Large intestine (tissue), 3 donors: ENCODE data around the gene CCDC50. TPM values are rescaled to one million over a fixed set of nuclear protein-coding genes. Genes with fewer than 3 reads are reported as not detected.

ENCODE experiments used
- DNase-seq, 2 donors: peaks; one replicate each; pipeline versions ENCODE4 v3.0.0 to v3.0.0-alpha.2; 2013
- H3K27ac ChIP-seq: one replicate; pipeline ENCODE4 v1.5.1; 2013; ENCODE audit warnings: low read length
- H3K27me3 ChIP-seq: 2 replicates; pipeline ENCODE4 v1.6.1; 2013; ENCODE audit warnings: low read length; ENCODE audit not compliant: control insufficient read depth, insufficient read depth
- H3K36me3 ChIP-seq: 2 replicates; pipeline ENCODE4 v1.6.1; 2013; ENCODE audit warnings: low read length; ENCODE audit not compliant: control insufficient read depth, insufficient read depth
- H3K4me1 ChIP-seq: one replicate; pipeline ENCODE4 v1.6.1; 2013; ENCODE audit warnings: low read length; ENCODE audit not compliant: control insufficient read depth, insufficient read depth
- H3K4me3 ChIP-seq: one replicate; pipeline ENCODE4 v1.5.1; 2013; ENCODE audit warnings: low read length
- H3K9me3 ChIP-seq: one replicate; pipeline ENCODE4 v1.6.1; 2013; ENCODE audit warnings: mild to moderate bottlenecking, low read depth, low read length, moderate library complexity; ENCODE audit not compliant: control insufficient read depth
- WGBS: methylation state at CpG from one replicate; pipeline ENCODE4 v1.1.5; 2013; ENCODE audit warnings: low lambda C conversion rate; ENCODE audit not compliant: insufficient coverage; 5-methylcytosine and 5-hydroxymethylcytosine counted together
- polyA plus RNA-seq: library from polyadenylated mRNA; unstranded; fragments of 120-200 nt; gene quantifications from one replicate; pipeline ENCODE4 v1.2.1, GENCODE V29; 2013

Gene CCDC50
- polyA plus RNA-seq, 1 donor = 82.1 TPM

DNA sequence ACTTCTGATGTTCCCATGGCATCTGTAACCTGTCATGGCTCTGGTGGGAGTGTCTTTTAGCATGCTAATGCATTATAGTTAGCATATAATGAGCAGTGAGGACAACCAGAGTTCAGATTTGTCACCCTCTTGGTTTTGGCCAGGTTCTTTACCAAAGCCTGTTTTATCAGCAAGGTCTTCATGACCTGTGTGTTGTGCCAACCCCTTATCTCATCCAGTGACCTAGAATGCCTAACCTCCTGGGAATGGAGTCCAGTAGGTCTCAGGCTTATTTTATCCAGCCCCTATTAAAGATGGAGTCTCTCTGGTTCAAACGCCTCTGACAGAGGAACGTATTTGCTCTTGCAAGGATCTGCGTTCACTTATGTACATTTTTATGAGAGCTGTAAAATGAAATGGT is 61.4 kb downstream of the CCDC50 start:
- Histone ChIP-seq H3K4me3 (no peak overlapping the region), H3K27me3 (no peaks in the 10 kb centered on the region), H3K27ac (no peak overlapping the region), H3K36me3 (peaks cover 26% of the 10 kb centered on the region), H3K4me1 (no peaks in the 10 kb centered on the region), H3K9me3 (no peaks in the 10 kb centered on the region)
- 100% methylated on average over 3 of the region's 3 CpGs for WGBS
- DNase-seq = no peak

DNA sequence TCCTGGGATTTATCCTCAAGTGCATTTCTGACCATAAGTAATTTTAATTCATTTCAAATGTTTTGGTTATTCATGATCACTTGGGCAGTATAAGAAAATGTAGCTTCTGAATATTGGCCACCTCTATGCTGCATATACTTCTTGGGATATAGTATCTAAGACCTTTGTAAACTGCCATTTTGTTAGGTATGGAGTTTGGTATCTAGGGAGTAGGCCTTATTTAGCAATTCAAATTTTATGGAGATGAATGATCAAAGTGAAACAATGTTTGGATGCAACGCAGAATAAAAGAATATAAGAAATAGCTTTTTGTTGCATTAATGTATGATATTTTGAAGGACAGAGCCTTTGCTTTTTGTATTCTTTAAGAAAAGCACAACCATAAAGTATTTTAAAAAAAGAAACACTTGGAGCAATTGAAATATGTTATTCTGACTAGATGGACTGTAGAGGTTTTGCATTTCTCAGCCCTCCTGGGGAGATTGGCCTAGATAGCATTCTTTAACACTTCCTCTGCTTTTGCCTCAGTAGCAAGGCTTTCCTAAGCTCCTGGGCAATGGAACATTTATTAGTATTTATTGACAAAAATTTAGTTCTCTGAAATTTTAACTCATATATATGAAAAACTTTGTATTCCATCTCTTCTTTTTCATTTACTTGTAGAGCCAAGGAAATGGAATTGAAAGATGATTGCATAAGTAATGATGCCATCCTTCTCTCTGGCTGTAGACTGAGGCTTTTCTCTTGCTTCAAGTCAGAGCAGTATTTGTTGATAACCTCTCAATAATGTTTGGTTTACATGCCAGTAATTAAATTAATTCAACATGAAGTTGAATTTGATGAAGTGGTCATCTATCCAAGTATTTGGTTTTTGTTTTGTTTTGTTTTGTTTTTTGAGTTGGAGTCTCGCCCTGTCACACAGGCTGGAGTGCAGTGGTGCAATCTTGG is 62.9 kb downstream of the CCDC50 start:
- Histone ChIP-seq H3K27ac (no peak overlapping the region), H3K4me1 (no peaks in the 10 kb centered on the region), H3K9me3 (no peaks in the 10 kb centered on the region), H3K4me3 (no peak overlapping the region), H3K27me3 (no peaks in the 10 kb centered on the region), H3K36me3 (peaks cover 33% of the 10 kb centered on the region)
- 92% methylated on average over 2 of the region's 2 CpGs for WGBS
- no peak for DNase-seq

DNA sequence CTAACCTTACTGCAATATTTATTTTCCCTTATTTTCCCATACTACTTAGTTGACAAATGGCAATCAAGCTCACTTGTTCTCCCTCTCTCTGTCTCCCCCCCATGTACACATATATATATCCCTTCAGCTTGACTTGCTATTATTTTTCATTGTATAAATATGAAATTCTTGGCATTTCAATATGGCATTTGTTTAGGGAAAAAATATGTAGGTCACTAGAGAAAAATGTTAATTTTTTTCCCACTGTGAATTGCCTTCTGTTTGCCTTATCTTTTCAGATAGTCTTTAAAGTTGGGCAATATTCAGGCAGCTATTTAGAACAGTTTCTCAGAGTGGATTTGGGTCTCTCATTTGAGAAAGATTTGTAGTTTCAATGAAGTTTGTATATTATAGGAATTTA is 64.0 kb downstream of the CCDC50 start:
- peaks cover 36% of the 10 kb centered on the region for H3K36me3 ChIP-seq
- H3K4me3 ChIP-seq = no peak overlapping the region
- no peaks in the 10 kb centered on the region for H3K4me1 ChIP-seq
- H3K27ac ChIP-seq = no peak overlapping the region
- no peaks in the 10 kb centered on the region for H3K9me3 ChIP-seq
- no peaks in the 10 kb centered on the region for H3K27me3 ChIP-seq
- DNase-seq = no peak

DNA sequence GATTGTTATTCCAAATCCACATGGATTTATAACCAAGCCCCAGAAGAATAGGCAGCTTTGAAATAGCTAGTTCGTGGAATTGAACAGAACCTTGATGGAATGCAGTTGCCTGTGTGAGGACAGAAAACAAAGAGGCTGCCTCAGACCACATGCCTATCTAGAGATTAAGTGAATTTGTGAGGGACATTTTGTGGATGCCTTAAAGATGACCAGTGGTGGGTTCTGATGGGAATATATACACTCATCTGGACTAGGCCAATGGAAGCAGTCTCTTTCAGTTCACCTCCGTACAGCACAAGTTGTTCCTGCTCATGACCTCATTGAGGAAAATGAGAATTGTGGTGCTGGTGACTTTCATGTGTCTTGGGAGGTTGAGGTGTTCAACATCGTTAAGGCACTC is 68.6 kb downstream of the CCDC50 start:
- DNase-seq = no peak
- Histone ChIP-seq H3K36me3 (peaks cover 11% of the 10 kb centered on the region), H3K4me1 (no peaks in the 10 kb centered on the region)

DNA sequence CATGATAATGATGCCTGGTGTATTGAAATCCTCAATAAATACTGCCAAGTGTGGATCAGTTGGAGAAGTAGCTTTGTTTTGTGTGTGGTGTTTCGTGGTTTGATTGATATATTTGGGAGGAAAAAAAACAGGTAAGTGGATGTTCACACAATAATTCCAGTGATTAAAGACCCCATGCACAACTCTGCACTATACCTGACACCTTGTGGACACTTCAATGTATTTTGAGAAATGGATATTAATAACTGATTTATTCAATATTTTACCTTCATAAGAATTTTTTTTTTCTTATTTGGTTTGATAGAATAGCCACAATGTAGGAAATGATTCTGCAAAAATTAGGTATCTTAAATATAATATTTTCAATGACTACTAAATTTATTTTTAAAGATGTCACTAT is 69.4 kb downstream of the CCDC50 start:
- DNase-seq = no peak

More for the DNA sequence above, 68.6 kb downstream of the CCDC50 start:
- Histone ChIP-seq H3K4me3 (no peak overlapping the region), H3K27me3 (no peaks in the 10 kb centered on the region), H3K27ac (no peak overlapping the region), H3K9me3 (no peaks in the 10 kb centered on the region)
- 100% methylated on average over 1 of the region's 3 CpGs for WGBS

DNA sequence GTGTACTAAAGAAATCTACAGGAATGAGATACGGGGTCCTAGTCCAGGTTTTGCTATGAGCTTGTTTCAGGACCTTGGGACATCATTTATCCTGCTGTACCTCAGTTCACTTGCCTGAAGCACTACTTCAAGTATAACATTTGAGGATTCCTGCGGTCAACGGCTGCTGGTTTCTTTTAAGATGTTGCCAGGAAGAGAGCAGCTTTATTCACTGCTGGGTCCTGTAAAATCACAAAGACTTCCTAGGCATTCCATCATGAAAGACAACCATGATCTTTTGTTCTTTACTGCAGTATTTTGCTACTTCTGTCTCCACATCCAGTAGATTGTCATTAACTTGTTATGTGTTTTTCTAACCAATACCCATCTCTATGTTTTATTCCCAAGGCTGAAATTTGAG is 70.7 kb downstream of the CCDC50 start:
- Histone ChIP-seq H3K27me3 (no peaks in the 10 kb centered on the region), H3K27ac (no peak overlapping the region), H3K4me3 (no peak overlapping the region), H3K9me3 (no peaks in the 10 kb centered on the region), H3K4me1 (no peaks in the 10 kb centered on the region), H3K36me3 (peaks cover 10% of the 10 kb centered on the region)
- WGBS = 100% methylated on average over 1 of the region's 3 CpGs
- DNase-seq = no peak

More for the DNA sequence above, 69.4 kb downstream of the CCDC50 start:
- Histone ChIP-seq H3K27me3 (no peaks in the 10 kb centered on the region), H3K36me3 (peaks cover 10% of the 10 kb centered on the region), H3K9me3 (no peaks in the 10 kb centered on the region), H3K4me3 (no peak overlapping the region), H3K4me1 (no peaks in the 10 kb centered on the region), H3K27ac (no peak overlapping the region)
- no CpG with 5 or more reads among the region's 1 CpG for WGBS

DNA sequence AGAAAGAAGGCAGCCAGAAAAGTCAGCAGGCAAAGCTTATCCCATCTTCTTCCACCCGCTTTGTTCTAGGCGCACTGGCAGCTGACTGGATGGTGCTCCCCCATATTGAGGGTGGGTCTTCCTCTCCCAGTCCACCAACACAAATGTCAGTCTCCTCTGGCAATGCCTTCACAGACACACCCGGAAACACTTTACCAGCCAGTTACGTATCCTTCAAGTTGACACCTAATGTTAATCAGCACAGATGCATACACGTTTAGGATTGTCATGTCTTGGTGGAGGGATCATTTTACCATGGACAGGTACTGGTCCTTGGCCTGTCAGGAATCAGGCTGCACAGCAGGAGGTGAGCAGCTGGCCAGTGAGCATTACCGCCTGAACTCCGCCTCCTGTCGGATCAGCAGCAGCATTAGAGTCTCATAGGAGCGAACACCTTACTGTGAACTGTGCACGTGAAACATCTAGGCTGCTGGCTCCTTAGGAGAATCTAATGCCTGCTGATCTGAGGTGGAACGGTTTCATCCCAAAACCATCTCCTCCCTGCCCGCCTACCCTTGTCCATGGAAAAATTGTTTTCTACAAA is 72.7 kb downstream of the CCDC50 start:
- Histone ChIP-seq H3K9me3 (no peaks in the 10 kb centered on the region), H3K4me1 (no peaks in the 10 kb centered on the region), H3K27me3 (no peaks in the 10 kb centered on the region), H3K4me3 (no peak overlapping the region), H3K36me3 (peaks cover 3% of the 10 kb centered on the region), H3K27ac (no peak overlapping the region)
- DNase-seq = no peak
- 100% methylated on average over 1 of the region's 12 CpGs for WGBS

DNA sequence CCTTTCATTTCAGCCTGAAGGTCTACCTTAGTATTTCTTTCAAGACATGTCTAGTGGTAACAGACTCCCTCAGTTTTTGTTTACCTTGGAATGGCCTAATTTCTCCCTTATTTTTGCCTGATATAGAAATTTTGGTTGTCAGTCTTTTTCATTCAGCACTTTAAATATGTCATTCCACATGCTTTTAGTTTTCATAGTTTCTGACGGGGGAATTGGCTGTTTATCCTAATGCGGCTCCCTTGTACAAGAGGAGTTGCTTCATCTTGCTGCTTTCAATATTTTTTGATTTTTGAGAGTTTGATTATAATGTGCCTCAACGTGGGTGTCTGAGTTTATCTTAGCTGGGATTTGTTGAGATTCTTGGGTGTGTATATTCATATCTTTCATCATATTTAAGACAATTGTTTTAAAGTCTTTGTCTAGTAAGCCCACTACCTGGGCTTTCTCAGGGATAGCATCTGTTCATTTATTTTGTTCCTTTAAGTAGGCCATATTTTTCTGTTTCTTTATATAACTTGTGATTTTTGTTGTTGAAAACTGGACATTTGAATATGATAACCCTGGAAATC is 80.7 kb downstream of the CCDC50 start:
- Histone ChIP-seq H3K4me3 (no peak overlapping the region), H3K4me1 (no peaks in the 10 kb centered on the region), H3K36me3 (no peaks in the 10 kb centered on the region), H3K9me3 (peaks cover 4% of the 10 kb centered on the region), H3K27ac (no peak overlapping the region), H3K27me3 (no peaks in the 10 kb centered on the region)
- WGBS = no CpG with 5 or more reads among the region's 3 CpGs
- DNase-seq = no peak

DNA sequence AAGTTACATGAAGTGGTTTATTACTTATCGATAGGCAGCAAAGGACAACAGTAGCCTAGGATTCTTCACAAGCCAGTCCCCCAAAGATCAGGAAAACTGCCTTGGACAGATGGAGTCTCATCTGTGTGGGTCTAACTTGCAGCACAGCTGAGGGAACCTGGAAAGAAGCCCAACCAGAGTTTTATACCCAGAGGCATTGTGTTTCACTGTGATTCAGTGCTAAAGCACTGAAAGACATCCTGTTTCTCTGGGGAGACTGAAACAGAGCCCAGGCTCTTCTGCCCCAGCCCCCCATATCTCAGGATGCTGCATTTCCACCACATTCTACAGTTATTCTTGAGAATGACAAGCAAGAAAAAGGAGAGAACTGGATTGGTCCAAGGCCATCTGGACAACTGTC is 83.6 kb downstream of the CCDC50 start:
- H3K4me3 ChIP-seq = no peak overlapping the region
- no peaks in the 10 kb centered on the region for H3K4me1 ChIP-seq
- no peak overlapping the region for H3K27ac ChIP-seq
- DNase-seq = no peak
- peaks cover 4% of the 10 kb centered on the region for H3K9me3 ChIP-seq
- no peaks in the 10 kb centered on the region for H3K27me3 ChIP-seq
- H3K36me3 ChIP-seq = no peaks in the 10 kb centered on the region
- no CpG with 5 or more reads among the region's 1 CpG for WGBS

DNA sequence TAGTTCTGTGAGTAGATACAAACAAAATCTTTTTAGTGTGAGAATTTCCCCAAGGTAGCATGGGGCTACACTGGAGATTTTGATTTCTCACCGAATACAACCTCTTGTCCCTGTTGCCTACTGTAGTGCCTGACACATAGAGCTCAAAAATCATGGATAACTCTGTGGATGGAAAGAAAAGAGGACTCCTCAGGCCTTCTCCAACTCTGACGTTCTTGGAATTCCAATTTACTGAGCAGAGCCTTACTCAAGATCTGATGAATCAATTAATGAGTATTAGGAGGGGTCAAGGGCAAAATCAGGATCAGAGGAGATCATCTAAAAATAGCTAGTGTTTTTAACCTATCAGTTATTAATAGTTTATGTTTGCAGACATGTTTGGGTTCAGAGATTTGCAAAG is 85.1 kb downstream of the CCDC50 start:
- H3K4me3 ChIP-seq = no peak overlapping the region
- 50% methylated on average over 1 of the region's 2 CpGs for WGBS
- no peaks in the 10 kb centered on the region for H3K4me1 ChIP-seq
- DNase-seq = no peak
- no peak overlapping the region for H3K27ac ChIP-seq
- H3K27me3 ChIP-seq = no peaks in the 10 kb centered on the region
- no peaks in the 10 kb centered on the region for H3K36me3 ChIP-seq
- H3K9me3 ChIP-seq = peaks cover 4% of the 10 kb centered on the region
